Subcutaneous abdominal adipose tissue (tissue), 5 donors: ENCODE data around the gene DMD.
"Not testable (repeated sequence)": the region's sequence is repeated elsewhere in the genome, so short reads cannot be mapped to it uniquely, and the experiment has no call there.

Source experiments
- H3K27ac ChIP-seq: one replicate; pipeline ENCODE4 v1.7.0; 2013; ENCODE audit warnings: low read depth, mild to moderate bottlenecking, inconsistent platforms, low read length, moderate library complexity
- H3K27me3 ChIP-seq, 5 donors: one replicate each; pipeline ENCODE4 v1.7.0; 2013; ENCODE audit warnings: low read length in 5 of 5, inconsistent platforms in 1 of 5; ENCODE audit not compliant: control insufficient read depth in 5 of 5, insufficient read depth in 4 of 5
- H3K36me3 ChIP-seq, 5 donors: one replicate each; pipeline ENCODE4 v1.7.0; 2013; ENCODE audit warnings: low read length in 5 of 5; ENCODE audit not compliant: control insufficient read depth in 5 of 5, insufficient read depth in 5 of 5
- H3K4me1 ChIP-seq, 5 donors: one replicate each; pipeline ENCODE4 v1.7.0; 2013; ENCODE audit warnings: low read length in 5 of 5, mild to moderate bottlenecking in 3 of 5, moderate library complexity in 1 of 5; ENCODE audit not compliant: control insufficient read depth in 5 of 5, insufficient read depth in 5 of 5
- H3K4me3 ChIP-seq, 5 donors: one replicate each; pipeline ENCODE4 v1.7.0; 2013; ENCODE audit warnings: low read length in 5 of 5, low read depth in 1 of 5
- H3K9ac ChIP-seq, 5 donors: one replicate each; pipeline ENCODE4 v1.7.0; 2013; ENCODE audit warnings: low read length in 5 of 5, mild to moderate bottlenecking in 4 of 5, moderate library complexity in 3 of 5
- H3K9me3 ChIP-seq, 5 donors: one replicate each; pipeline ENCODE4 v1.7.0; 2013; ENCODE audit warnings: low read length in 5 of 5; ENCODE audit not compliant: control insufficient read depth in 5 of 5
- donor health status: healthy.
- donor health status: healthy.
- donor health status: healthy.
- donor health status: healthy.
- donor health status: healthy.

The DMD gene

GRCh38 chrX:31497086-31497485, 1714.3 kb downstream of the DMD start:
- Histone ChIP-seq H3K9ac (no peak overlapping the region), H3K4me1 (no peaks in the 10 kb centered on the region), H3K36me3 (peaks cover 0 to 3% (median 0%) of the 10 kb centered on the region in 5 donors), H3K27ac (no peak overlapping the region), H3K9me3 (no peaks in the 10 kb centered on the region), H3K27me3 (no peaks in the 10 kb centered on the region), H3K4me3 (no peak overlapping the region)

GRCh38 chrX:31487951-31488350, 1723.4 kb downstream of the DMD start:
- H3K27ac ChIP-seq = no peak overlapping the region
- H3K4me1 ChIP-seq = no peaks in the 10 kb centered on the region
- H3K36me3 ChIP-seq = no peaks in the 10 kb centered on the region
- no peak overlapping the region for H3K4me3 ChIP-seq
- no peaks in the 10 kb centered on the region for H3K27me3 ChIP-seq
- no peaks in the 10 kb centered on the region for H3K9me3 ChIP-seq
- H3K9ac ChIP-seq = no peak overlapping the region

- H3K27me3 ChIP-seq = no peaks in the 10 kb centered on the region
- no peaks in the 10 kb centered on the region for H3K9me3 ChIP-seq
- no peak overlapping the region for H3K4me3 ChIP-seq
- H3K27ac ChIP-seq = no peak overlapping the region
- no peaks in the 10 kb centered on the region for H3K36me3 ChIP-seq
- no peaks in the 10 kb centered on the region for H3K4me1 ChIP-seq
- H3K9ac ChIP-seq = no peak overlapping the region
Measured at GRCh38 chrX:31483336-31483735, 1728.0 kb downstream of the DMD start.

GRCh38 chrX:31480696-31481095, 1730.7 kb downstream of the DMD start:
- Histone ChIP-seq H3K9me3 (no peaks in the 10 kb centered on the region), H3K4me3 (no peak overlapping the region), H3K4me1 (no peaks in the 10 kb centered on the region), H3K27me3 (peaks cover 0 to 3% (median 0%) of the 10 kb centered on the region in 5 donors), H3K36me3 (no peaks in the 10 kb centered on the region), H3K27ac (no peak overlapping the region), H3K9ac (no peak overlapping the region)

GRCh38 chrX:31471229-31471628, 1740.1 kb downstream of the DMD start:
- Histone ChIP-seq H3K9ac (no peak overlapping the region), H3K4me3 (no peak overlapping the region), H3K36me3 (no peaks in the 10 kb centered on the region), H3K4me1 (no peaks in the 10 kb centered on the region), H3K27me3 (no peaks in the 10 kb centered on the region), H3K9me3 (no peaks in the 10 kb centered on the region), H3K27ac (no peak overlapping the region)

GRCh38 chrX:31470753-31471152, 1740.6 kb downstream of the DMD start:
- not testable (repeated sequence) for H3K4me3 ChIP-seq, H3K9ac ChIP-seq, H3K27me3 ChIP-seq, H3K4me1 ChIP-seq, H3K36me3 ChIP-seq, H3K27ac ChIP-seq, H3K9me3 ChIP-seq

- Histone ChIP-seq H3K27me3 (no peaks in the 10 kb centered on the region), H3K4me3 (no peak overlapping the region), H3K4me1 (no peaks in the 10 kb centered on the region), H3K9ac (no peak overlapping the region), H3K27ac (no peak overlapping the region), H3K9me3 (no peaks in the 10 kb centered on the region), H3K36me3 (no peaks in the 10 kb centered on the region)
Measured at GRCh38 chrX:31464306-31464915, 1746.9 kb downstream of the DMD start.

- Histone ChIP-seq H3K4me1 (no peaks in the 10 kb centered on the region), H3K27ac (no peak overlapping the region), H3K4me3 (no peak overlapping the region), H3K9ac (no peak overlapping the region), H3K9me3 (no peaks in the 10 kb centered on the region), H3K36me3 (no peaks in the 10 kb centered on the region), H3K27me3 (no peaks in the 10 kb centered on the region)
Measured at GRCh38 chrX:31461266-31461665, 1750.1 kb downstream of the DMD start.

GRCh38 chrX:31459361-31459760, 1752.0 kb downstream of the DMD start:
- no peaks in the 10 kb centered on the region for H3K27me3 ChIP-seq
- H3K27ac ChIP-seq = no peak overlapping the region
- no peaks in the 10 kb centered on the region for H3K4me1 ChIP-seq
- H3K36me3 ChIP-seq = no peaks in the 10 kb centered on the region
- no peaks in the 10 kb centered on the region for H3K9me3 ChIP-seq
- no peak overlapping the region for H3K4me3 ChIP-seq
- H3K9ac ChIP-seq = no peak overlapping the region

- Histone ChIP-seq H3K27ac (no peak overlapping the region), H3K36me3 (no peaks in the 10 kb centered on the region), H3K4me3 (no peak overlapping the region), H3K27me3 (no peaks in the 10 kb centered on the region), H3K4me1 (peaks cover 0 to 3% (median 0%) of the 10 kb centered on the region in 5 donors), H3K9me3 (no peaks in the 10 kb centered on the region), H3K9ac (no peak overlapping the region)
Measured at GRCh38 chrX:31449965-31450364, 1761.4 kb downstream of the DMD start.

- Histone ChIP-seq H3K36me3 (no peaks in the 10 kb centered on the region), H3K4me1 (peaks cover 0 to 3% (median 0%) of the 10 kb centered on the region in 5 donors), H3K27ac (no peak overlapping the region), H3K27me3 (no peaks in the 10 kb centered on the region), H3K9me3 (no peaks in the 10 kb centered on the region), H3K4me3 (no peak overlapping the region), H3K9ac (no peak overlapping the region)
Measured at GRCh38 chrX:31449081-31449480, 1762.3 kb downstream of the DMD start.
